Diencephalon (tissue), 1 donor: ENCODE results near the gene ALCAM. TPM values are rescaled to one million over a fixed set of nuclear protein-coding genes. Genes with fewer than 3 reads are reported as not detected.

Experiments used
- total RNA-seq: library from RNA; depleted of rRNA; stranded (reverse); fragments of >200 nt; gene quantifications from one replicate; pipeline ENCODE4 v1.2.3, GENCODE V29; 2014

Gene ALCAM
- total RNA-seq, result 181 TPM

DNA sequence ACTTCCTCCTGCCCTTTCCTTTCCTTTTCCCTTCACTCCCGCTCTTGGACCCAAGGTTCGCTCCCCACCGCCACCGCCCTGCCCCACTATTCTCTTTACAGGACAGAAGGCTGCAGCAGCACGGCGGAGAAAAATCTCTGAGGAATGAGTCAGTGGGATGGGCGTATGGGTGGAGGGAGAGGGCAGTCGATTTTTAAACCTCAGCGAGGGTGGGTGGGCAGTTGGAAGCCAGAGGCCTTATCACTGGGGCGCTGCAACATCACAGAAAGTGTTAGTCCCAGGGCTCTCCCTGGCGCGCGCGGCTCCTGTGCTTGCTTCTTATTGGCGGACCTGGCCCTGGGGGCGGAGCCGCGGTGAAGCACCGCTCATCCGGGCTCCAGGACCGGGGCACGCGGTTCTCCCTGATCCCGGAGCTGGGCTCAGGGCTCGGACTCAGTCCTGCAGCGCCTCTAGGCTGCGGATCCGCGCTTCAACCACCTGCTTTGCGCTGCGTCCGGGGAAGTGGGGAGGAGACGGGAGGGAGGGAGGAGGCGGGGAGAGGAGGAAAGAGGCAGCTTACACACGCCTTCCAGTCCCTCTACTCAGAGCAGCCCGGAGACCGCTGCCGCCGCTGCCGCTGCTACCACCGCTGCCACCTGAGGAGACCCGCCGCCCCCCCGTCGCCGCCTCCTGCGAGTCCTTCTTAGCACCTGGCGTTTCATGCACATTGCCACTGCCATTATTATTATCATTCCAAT is at the start of gene ALCAM:
ALCAM (plus strand) TSS at position 584 of the 737 bp plus-strand sequence.

